Activated CD8-positive, alpha-beta memory T cell treated with anti-CD3 and anti-CD28 coated beads, Interleukin-2, amount 50 U/mL, for 1 hour (primary cell): ENCODE results near the gene HS3ST4.

Source experiments
- DNase-seq: peaks from one replicate; pipeline ENCODE4 v3.0.0-alpha.2; 2020; ENCODE audit errors: extremely low read depth

HS3ST4 gene

DNA sequence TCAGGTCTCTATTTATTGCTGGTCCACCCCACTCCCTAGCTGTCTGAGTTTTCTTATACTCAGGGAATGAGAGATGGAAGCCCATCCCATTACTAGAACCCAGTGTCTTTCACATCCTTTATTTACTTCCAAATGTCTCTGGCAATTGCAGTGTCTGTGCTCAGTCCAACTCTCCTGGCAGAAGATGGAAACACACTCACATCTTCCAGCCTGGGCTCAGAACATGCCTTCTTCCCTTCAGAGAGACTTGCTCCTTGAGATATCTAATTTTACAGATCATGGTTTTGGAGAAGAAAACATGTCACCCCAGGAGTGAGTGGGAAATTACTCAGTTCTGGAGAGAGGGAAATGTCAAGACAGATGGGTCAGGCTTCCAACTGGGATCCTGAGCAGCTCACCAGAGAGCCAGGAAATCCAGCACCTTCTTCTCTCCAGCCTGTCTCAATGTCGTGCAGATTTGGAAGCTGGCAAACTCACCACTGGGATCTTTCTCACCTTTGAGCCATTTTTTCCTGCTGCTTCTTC lies 494.4 kb downstream of the HS3ST4 start:
- DNase-seq = no peak
